ENCODE results near the gene TRANK1.
A peak's percentile ranks its signal among the peaks of the same experiment; 100 is the strongest.
"Not testable (repeated sequence)": the region's sequence is repeated elsewhere in the genome, so short reads cannot be mapped to it uniquely, and the experiment has no call there.

Gene TRANK1

GRCh38 chr3:36957063-36957462, 12.2 kb upstream of the TRANK1 start:
- DNase-seq (ENCODE audit: low read depth), result no peak

- no peak for DNase-seq (ENCODE audit: low read depth)
These were observed 11.3 kb upstream of the TRANK1 start for GRCh38 chr3:36956155-36956554.

GRCh38 chr3:36954452-36955134, 9.7 kb upstream of the TRANK1 start:
- no peak for DNase-seq (ENCODE audit: low read depth)

- DNase-seq (ENCODE audit: low read depth), result not testable (repeated sequence)
These were observed 3.0 kb upstream of the TRANK1 start for GRCh38 chr3:36947814-36948213.

GRCh38 chr3:36945333-36945980, 603 bp upstream of the TRANK1 start:
- no peak for DNase-seq (ENCODE audit: low read depth)

- DNase-seq (ENCODE audit: low read depth), result no peak
These were observed 728 bp downstream of the TRANK1 start for GRCh38 chr3:36944012-36944640.

GRCh38 chr3:36943601-36944000, 1.3 kb downstream of the TRANK1 start:
- DNase-seq (ENCODE audit: low read depth), result no peak

DNA sequence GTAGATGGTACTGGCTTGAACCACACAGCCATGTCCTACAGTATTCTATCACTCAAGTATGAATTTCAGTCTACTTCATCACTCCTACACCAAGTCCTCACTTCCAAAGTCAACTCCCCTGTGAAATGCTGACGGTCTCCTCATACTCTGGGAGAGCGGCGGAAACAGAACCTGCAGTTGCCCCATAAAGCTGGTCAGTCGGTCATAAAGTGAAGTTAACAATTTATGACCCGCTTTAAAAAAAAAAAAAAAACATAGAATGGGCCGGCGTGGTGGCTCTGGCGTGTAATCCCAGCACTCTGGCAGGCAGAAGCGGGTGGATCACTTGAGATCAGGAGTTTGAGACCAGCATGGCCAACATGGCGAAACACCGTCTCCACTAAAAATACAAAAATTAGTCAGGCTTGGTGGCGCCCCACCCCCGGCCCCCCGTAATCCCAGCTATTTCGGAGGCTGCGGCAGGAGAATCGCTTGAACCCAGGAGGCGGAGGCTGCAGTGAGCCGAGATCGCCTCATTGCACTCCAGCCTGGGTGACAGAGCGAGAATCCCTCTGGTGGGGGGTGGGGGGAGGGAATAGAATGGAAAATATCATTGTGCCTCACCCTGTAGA, 2.1 kb downstream of the TRANK1 start:
- no peak for DNase-seq (ENCODE audit: low read depth)

GRCh38 chr3:36941658-36942057, 3.2 kb downstream of the TRANK1 start:
- DNase-seq (ENCODE audit: low read depth), result no peak

DNA sequence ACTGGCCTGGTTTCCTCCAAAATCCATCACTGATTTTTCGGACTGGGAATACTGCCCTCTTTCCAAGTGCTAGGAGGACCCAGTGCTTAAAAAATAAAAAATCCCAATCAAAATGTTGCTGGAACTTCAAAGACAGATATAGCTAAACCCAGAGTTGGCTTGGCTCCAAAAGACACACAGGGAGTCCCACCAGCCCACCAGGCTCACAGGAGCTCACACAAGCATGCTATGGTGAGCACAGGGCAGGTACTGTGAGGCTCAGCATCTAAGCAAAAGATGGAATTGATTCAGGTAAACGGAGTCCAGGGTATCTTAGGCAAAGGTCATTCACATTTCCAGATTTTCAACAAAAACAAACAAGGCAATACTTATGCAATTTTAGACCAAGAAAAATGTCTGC, 3.7 kb downstream of the TRANK1 start:
- DNase-seq (ENCODE audit: low read depth), result no peak

DNA sequence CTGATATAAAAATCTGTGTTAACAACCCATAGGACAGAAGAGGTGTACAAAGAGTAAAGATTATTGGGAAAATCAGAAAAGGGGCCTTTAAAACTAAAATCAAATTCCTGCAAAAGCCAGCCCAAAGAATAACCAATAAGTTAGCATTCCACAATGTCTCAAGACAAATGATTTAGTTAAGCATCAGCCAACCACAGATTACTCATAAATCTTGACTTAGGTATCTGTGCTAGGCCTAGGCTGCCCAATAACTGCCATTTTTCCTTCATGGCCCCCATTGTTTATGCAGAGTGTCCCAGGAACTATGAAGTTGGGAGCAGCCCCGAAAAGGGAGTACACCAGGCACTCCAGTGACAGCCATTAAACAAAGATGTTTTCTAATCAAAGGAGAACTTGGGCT, 7.4 kb downstream of the TRANK1 start:
- no peak for DNase-seq (ENCODE audit: low read depth)

DNA sequence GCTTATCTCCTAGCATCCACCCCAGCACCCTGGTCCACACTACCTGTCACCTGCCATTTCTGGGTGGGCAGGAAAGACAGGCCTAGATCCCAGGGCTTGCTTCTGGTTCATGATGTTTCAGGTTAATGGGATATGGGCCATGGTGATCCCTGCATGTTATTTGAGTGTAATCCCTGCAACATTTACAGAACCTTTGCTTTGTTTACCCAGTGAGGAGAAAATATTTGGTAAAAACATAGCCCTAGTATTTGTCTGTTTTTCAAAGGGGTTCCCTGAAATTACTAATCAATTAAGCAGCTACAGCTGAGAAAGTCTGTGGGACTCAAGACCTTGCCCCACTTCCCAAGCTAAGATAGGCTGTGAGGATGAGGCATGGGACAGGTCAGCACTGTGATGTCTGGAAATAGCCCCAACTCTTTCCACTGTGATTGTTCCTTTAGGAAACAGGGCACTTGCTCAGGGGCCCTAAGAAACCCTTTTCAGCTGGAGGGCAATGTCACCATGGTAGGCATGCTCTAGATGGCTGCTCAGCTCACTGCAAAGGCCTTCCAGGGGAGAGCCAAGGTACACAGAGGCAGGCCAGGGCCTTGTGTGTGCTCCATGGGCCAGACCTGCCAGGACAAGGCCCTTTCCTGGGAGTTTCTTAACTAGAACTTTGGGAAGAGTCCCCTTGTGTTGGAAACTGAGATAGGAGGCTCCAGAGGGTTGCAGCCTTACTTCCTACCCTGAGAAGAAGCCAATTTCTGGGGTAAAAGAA, 11.1 kb downstream of the TRANK1 start:
- no peak for DNase-seq (ENCODE audit: low read depth)

- not testable (repeated sequence) for DNase-seq (ENCODE audit: low read depth)
These were observed 13.4 kb downstream of the TRANK1 start for GRCh38 chr3:36931424-36931823.

- DNase-seq (ENCODE audit: low read depth), result no peak
These were observed 16.6 kb downstream of the TRANK1 start for GRCh38 chr3:36928220-36928619.

DNA sequence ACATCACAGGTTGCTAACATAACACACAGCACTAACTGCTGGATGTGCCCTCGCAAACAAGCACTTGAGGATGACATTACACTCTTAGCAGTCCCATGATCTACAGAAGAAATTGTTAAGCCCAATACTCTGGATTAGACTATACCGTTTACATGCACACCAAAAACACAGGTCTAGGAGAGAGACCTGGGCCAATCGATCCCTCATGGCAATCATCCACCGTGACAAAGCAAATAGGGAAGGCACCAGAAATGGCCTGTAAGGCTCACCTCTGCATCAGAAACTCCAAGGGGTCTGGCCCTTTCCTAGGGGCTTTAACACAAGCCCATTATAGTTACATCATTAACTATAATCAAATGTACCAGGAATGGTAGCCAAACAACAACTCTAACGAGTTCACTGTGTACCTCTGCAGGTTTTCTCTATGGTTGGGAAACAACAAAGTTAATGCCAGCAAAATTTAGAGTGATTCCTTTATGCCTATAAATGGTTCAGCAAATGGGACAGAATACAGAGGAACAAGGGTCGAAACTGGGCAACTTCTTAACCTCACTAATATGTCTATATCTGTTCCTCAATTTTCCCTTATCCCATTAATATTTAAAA, 18.5 kb downstream of the TRANK1 start:
- DNase-seq (ENCODE audit: low read depth), result no peak

GRCh38 chr3:36924744-36925521, 19.9 kb downstream of the TRANK1 start:
- no peak for DNase-seq (ENCODE audit: low read depth)

- no peak for DNase-seq (ENCODE audit: low read depth)
These were observed 20.7 kb downstream of the TRANK1 start for GRCh38 chr3:36923981-36924743.

GRCh38 chr3:36923523-36923943, 21.3 kb downstream of the TRANK1 start:
- DNase-seq (ENCODE audit: low read depth), result peak; percentile 65

GRCh38 chr3:36920884-36921567, 23.8 kb downstream of the TRANK1 start:
- DNase-seq (ENCODE audit: low read depth), result no peak
